Keratinocyte (primary cell): ENCODE measurements around the gene CHST13. TPM values are rescaled to one million over a fixed set of nuclear protein-coding genes. Genes with fewer than 3 reads are reported as not detected.

Experiments used
- DNase-seq: peaks from one replicate; pipeline ENCODE4 v3.0.0-alpha.2; 2011; ENCODE audit warnings: low read depth, missing footprints, low spot score
- FAIRE-seq: peaks from 2 replicates; lab custom pipeline; 2011; peaks lifted over from hg19 to GRCh38; lab: Jason Lieb, UNC
- H2AFZ ChIP-seq: 2 replicates; pipeline ENCODE4 v1.6.0; 2012; ENCODE audit warnings: low read length, control low read depth, inconsistent platforms; ENCODE audit not compliant: control insufficient read depth
- H3K27ac ChIP-seq: 2 replicates; pipeline ENCODE4 v1.5.1; 2011; ENCODE audit warnings: low read length; ENCODE audit not compliant: control insufficient read depth, insufficient read depth
- H3K27me3 ChIP-seq: 3 replicates; pipeline ENCODE4 v1.6.0; 2011; ENCODE audit warnings: low read length; ENCODE audit not compliant: control insufficient read depth, insufficient read depth; ENCODE audit errors: extremely low read depth
- H3K36me3 ChIP-seq, 2 experiments: 2 replicates in 1 of 2; 3 replicates in 1 of 2; pipeline ENCODE4 v1.5.1; 2011; ENCODE audit warnings: low read length in 2 of 2, mild to moderate bottlenecking in 1 of 2; ENCODE audit not compliant: control insufficient read depth in 2 of 2, insufficient read depth in 2 of 2; ENCODE audit errors: extremely low read depth in 1 of 2
- H3K4me1 ChIP-seq: 3 replicates; pipeline ENCODE4 v1.5.1; 2011; ENCODE audit warnings: low read length; ENCODE audit not compliant: control insufficient read depth, insufficient read depth; ENCODE audit errors: extremely low read depth
- H3K4me2 ChIP-seq: 3 replicates; pipeline ENCODE4 v1.6.0; 2011; ENCODE audit warnings: low read depth, low read length; ENCODE audit not compliant: control insufficient read depth, insufficient read depth; ENCODE audit errors: extremely low read depth
- H3K4me3 ChIP-seq, 3 experiments: fragments of 200-600 bp in 1 of 3; sonication (generic) in 1 of 3; 2 replicates in 2 of 3; 3 replicates in 1 of 3; pipeline ENCODE4 v1.5.1; 2011 to 2016; ENCODE audit warnings: low read length in 3 of 3, mild to moderate bottlenecking in 3 of 3, control low read depth in 2 of 3, inconsistent platforms in 1 of 3, low read depth in 1 of 3, mixed read lengths in 1 of 3, mixed run types in 1 of 3, moderate library complexity in 1 of 3; ENCODE audit not compliant: control insufficient read depth in 2 of 3, insufficient read depth in 2 of 3; ENCODE audit errors: extremely low read depth in 1 of 3
- H3K79me2 ChIP-seq: 2 replicates; pipeline ENCODE4 v1.6.0; 2012; ENCODE audit warnings: low read length; ENCODE audit not compliant: control insufficient read depth, insufficient read depth
- H3K9ac ChIP-seq: 3 replicates; pipeline ENCODE4 v1.6.0; 2011; ENCODE audit warnings: low read length; ENCODE audit not compliant: control insufficient read depth, insufficient read depth; ENCODE audit errors: extremely low read depth
- H3K9me1 ChIP-seq: 3 replicates; pipeline ENCODE4 v1.6.0; 2011; ENCODE audit warnings: low read length; ENCODE audit not compliant: control insufficient read depth, insufficient read depth; ENCODE audit errors: extremely low read depth
- H3K9me3 ChIP-seq: 2 replicates; pipeline ENCODE4 v1.5.1; 2012; ENCODE audit warnings: low read depth, low read length; ENCODE audit not compliant: control insufficient read depth
- H4K20me1 ChIP-seq: 3 replicates; pipeline ENCODE4 v1.6.0; 2011; ENCODE audit warnings: low read length; ENCODE audit not compliant: control insufficient read depth, insufficient read depth; ENCODE audit errors: extremely low read depth
- EZH2 ChIP-seq: IDR thresholded peaks from one replicate; pipeline ENCODE4 v1.6.1; 2012; ENCODE audit warnings: inconsistent platforms, mild to moderate bottlenecking, low read length, moderate library complexity
- dilution Hi-C: fragments of 300-500 bp; cut with MboI; formaldehyde crosslinking; loops from one replicate; pipeline ENCODE4 v1.7.0; 2020; ENCODE audit warnings: low sequenced_read_pairs; ENCODE audit not compliant: extremely low pct_ligation_motif_present
- polyA plus RNA-seq, 5 experiments: library from polyadenylated mRNA; depleted of rRNA in 3 of 5; stranded (reverse) in 3 of 5; stranded (forward) in 1 of 5; unstranded in 1 of 5; fragments of >200 nt; gene quantifications; 1 replicate in 1 of 5; 2 replicates in 3 of 5; 3 replicates in 1 of 5; pipeline versions ENCODE4 v1.2.1 to v1.2.3, GENCODE V29; 2011 to 2012; ENCODE audit warnings: missing spikeins in 2 of 5, low read depth in 1 of 5, low replicate concordance in 1 of 5
- TF ChIP-seq, protein P1 (sequence below), 3 experiments: IDR thresholded peaks in 1 of 3; conservative IDR thresholded peaks in 1 of 3; optimal IDR thresholded peaks in 1 of 3; 2 replicates in 2 of 3; 3 replicates in 1 of 3; pipeline versions ENCODE3 to v1.5.1; 2011; ENCODE audit warnings: low read length in 3 of 3, mild to moderate bottlenecking in 3 of 3, moderate library complexity in 2 of 3, control low read depth in 1 of 3, inconsistent platforms in 1 of 3; ENCODE audit not compliant: insufficient read depth in 2 of 3; ENCODE audit errors: extremely low read depth in 1 of 3

The CHST13 gene
- polyA plus RNA-seq, 1 donor (not counting 4 experiments of a cell fraction or from before 2014, with no cell fraction given), result not detected

DNA sequence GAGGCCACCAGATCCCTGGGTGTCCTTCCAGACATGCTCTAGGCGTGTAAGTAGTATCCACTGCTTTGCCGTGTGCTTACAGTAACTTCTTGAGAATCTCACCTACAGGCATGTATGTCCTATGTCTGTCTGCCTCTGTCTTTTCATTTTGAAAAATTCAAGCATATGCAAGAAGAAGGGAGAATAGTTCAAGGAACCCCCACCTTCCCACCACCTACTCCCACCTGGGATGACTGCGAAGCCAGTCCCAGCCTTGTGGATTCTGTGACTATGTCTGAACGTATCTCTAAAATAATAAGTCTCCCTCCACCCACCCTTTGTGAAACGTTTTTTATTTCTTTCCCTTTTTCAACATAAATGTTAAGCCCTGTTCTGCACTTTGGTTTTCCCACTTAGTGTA lies 15.0 kb downstream of the CHST13 start:
- H2AFZ ChIP-seq, result no peak overlapping the region
- H3K9ac ChIP-seq, result no peak overlapping the region
- H3K27me3 ChIP-seq, result peaks cover 44% of the 10 kb centered on the region
- no peaks in the 10 kb centered on the region for H3K36me3 ChIP-seq
- H3K9me1 ChIP-seq, result no peaks in the 10 kb centered on the region
- H3K9me3 ChIP-seq, result no peaks in the 10 kb centered on the region
- FAIRE-seq (no peak), DNase-seq (no peak)
- no peak overlapping the region for H3K4me3 ChIP-seq
- H3K79me2 ChIP-seq, result no peaks in the 10 kb centered on the region
- dilution Hi-C loops, result no loop called here
- no peaks in the 10 kb centered on the region for H4K20me1 ChIP-seq
- TF ChIP-seq, protein P1, sequence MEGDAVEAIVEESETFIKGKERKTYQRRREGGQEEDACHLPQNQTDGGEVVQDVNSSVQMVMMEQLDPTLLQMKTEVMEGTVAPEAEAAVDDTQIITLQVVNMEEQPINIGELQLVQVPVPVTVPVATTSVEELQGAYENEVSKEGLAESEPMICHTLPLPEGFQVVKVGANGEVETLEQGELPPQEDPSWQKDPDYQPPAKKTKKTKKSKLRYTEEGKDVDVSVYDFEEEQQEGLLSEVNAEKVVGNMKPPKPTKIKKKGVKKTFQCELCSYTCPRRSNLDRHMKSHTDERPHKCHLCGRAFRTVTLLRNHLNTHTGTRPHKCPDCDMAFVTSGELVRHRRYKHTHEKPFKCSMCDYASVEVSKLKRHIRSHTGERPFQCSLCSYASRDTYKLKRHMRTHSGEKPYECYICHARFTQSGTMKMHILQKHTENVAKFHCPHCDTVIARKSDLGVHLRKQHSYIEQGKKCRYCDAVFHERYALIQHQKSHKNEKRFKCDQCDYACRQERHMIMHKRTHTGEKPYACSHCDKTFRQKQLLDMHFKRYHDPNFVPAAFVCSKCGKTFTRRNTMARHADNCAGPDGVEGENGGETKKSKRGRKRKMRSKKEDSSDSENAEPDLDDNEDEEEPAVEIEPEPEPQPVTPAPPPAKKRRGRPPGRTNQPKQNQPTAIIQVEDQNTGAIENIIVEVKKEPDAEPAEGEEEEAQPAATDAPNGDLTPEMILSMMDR (optimal IDR thresholded peaks at IDR 0.05 in 1 of 3, IDR thresholded peaks at IDR 0.05 in 1 of 3, conservative IDR thresholded peaks at IDR 0.05 in 1 of 3; ENCODE audit: extremely low read depth in 1 of 3, insufficient read depth in 2 of 3, low read length in 3 of 3), result no peak
- no peak for TF ChIP-seq EZH2
- H3K4me1 ChIP-seq, result peaks cover 11% of the 10 kb centered on the region
- no peak overlapping the region for H3K4me2 ChIP-seq
- H3K27ac ChIP-seq, result no peak overlapping the region

DNA sequence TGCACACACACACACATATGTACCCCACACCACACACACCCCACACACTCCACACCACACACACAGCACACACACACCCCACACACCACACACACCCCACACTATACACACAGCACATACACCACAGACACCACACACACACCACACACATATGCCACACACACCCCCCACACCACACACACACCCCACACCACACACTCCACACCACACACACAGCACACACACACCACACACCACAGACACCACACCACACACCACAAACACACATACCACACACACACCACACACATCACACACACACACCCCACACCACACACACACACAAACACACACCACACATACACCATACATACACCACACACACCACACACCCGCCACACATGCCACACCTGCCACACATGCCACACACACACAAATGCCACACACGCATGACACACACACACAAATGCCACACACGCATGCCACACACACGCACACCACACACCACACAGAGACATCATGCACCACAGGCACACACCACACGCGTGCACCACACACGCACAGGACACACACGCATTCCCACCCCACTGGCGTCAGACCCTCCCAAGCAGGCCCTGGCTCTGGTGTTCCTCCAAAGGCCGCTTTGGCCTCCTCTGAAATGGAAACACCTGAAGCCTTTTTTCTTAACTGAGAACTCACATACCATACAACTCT lies 15.7 kb downstream of the CHST13 start:
- H3K4me2 ChIP-seq, result no peak overlapping the region
- DNase-seq (no peak), FAIRE-seq (no peak)
- dilution Hi-C loops, result no loop called here
- H3K79me2 ChIP-seq, result no peaks in the 10 kb centered on the region
- no peaks in the 10 kb centered on the region for H3K36me3 ChIP-seq
- TF ChIP-seq EZH2, result no peak
- TF ChIP-seq, protein P1 (optimal IDR thresholded peaks at IDR 0.05 in 1 of 3, IDR thresholded peaks at IDR 0.05 in 1 of 3, conservative IDR thresholded peaks at IDR 0.05 in 1 of 3; ENCODE audit: extremely low read depth in 1 of 3, insufficient read depth in 2 of 3, low read length in 3 of 3), result no peak
- H3K4me1 ChIP-seq, result peaks cover 11% of the 10 kb centered on the region
- H3K9ac ChIP-seq, result no peak overlapping the region
- no peaks in the 10 kb centered on the region for H3K9me1 ChIP-seq
- no peaks in the 10 kb centered on the region for H4K20me1 ChIP-seq
- no peak overlapping the region for H2AFZ ChIP-seq
- H3K4me3 ChIP-seq, result no peak overlapping the region
- H3K9me3 ChIP-seq, result no peaks in the 10 kb centered on the region
- peaks cover 44% of the 10 kb centered on the region for H3K27me3 ChIP-seq
- no peak overlapping the region for H3K27ac ChIP-seq
